NB4 (cell line): ENCODE measurements around the gene LRRTM4.

Experiments
- DNase-seq: peaks from one replicate; pipeline ENCODE4 v3.0.0; 2010; ENCODE audit warnings: low read depth
- H3K4me3 ChIP-seq: one replicate; pipeline ENCODE4 v1.5.1; 2011; ENCODE audit warnings: mild to moderate bottlenecking, low read depth, low read length, moderate library complexity
- MYC ChIP-seq: IDR thresholded peaks from 2 replicates; pipeline ENCODE4 v1.6.1; 2011; ENCODE audit warnings: low read depth, low read length
- POLR2A ChIP-seq: IDR thresholded peaks from 2 replicates; pipeline ENCODE4 v1.6.1; 2011; ENCODE audit warnings: mild to moderate bottlenecking; ENCODE audit not compliant: insufficient read length; ENCODE audit errors: extremely low read depth
- TF ChIP-seq, protein P1 (sequence below): IDR thresholded peaks from 2 replicates; pipeline ENCODE4 v1.6.1; 2011; ENCODE audit warnings: low read depth, low read length
- TF ChIP-seq, protein P2 (sequence below): IDR thresholded peaks from one replicate; pipeline ENCODE4 v1.5.1; 2012; ENCODE audit warnings: low read depth, low read length

The LRRTM4 gene

DNA sequence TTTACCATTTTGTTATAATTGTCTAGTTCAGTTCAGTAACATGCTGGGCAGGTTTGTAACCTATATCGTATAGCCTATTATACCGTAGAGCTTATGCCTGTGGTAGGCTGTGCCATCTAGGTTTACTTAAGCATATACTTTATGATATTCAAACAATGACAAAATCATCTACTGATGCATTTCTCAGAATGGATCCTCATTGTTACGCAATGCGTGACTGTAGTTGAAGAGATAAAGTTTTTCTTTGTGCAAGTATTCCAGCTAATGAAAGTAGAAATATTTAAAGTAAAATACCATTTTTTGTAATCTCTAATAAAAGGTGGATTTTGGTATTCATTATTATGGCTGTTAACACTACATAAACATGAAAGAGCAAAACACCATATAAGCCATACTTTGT, 100.2 kb downstream of the LRRTM4 start:
- DNase-seq = no peak
- TF ChIP-seq POLR2A (no peak), MYC (no peak)
- TF ChIP-seq, protein P1, sequence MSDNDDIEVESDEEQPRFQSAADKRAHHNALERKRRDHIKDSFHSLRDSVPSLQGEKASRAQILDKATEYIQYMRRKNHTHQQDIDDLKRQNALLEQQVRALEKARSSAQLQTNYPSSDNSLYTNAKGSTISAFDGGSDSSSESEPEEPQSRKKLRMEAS = no peak
- TF ChIP-seq, protein P2, sequence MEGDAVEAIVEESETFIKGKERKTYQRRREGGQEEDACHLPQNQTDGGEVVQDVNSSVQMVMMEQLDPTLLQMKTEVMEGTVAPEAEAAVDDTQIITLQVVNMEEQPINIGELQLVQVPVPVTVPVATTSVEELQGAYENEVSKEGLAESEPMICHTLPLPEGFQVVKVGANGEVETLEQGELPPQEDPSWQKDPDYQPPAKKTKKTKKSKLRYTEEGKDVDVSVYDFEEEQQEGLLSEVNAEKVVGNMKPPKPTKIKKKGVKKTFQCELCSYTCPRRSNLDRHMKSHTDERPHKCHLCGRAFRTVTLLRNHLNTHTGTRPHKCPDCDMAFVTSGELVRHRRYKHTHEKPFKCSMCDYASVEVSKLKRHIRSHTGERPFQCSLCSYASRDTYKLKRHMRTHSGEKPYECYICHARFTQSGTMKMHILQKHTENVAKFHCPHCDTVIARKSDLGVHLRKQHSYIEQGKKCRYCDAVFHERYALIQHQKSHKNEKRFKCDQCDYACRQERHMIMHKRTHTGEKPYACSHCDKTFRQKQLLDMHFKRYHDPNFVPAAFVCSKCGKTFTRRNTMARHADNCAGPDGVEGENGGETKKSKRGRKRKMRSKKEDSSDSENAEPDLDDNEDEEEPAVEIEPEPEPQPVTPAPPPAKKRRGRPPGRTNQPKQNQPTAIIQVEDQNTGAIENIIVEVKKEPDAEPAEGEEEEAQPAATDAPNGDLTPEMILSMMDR = no peak

DNA sequence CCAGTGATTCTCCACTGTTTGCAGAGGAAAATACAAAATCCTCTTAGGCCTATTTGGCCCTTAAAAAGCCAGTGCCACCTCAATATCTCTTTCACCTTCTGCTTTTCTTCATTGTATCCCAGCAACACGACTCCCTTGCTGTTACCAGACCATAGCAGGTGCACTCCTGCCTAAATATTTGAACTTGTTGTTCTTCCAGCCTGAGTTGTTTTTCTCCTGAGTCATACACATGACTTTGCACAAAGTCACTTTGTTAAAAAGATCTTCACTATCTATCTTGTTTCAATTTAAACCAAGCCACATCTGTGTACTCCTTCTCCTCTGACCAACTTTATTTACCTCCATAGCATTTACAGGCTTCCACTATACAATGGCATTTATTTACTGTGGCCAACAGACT, 103.6 kb downstream of the LRRTM4 start:
- no peak for DNase-seq
- H3K4me3 ChIP-seq = no peak overlapping the region
- TF ChIP-seq, protein P1 = no peak
- TF ChIP-seq, protein P2 = no peak
- TF ChIP-seq MYC (no peak), POLR2A (no peak)

More for the DNA sequence above, 100.2 kb downstream of the LRRTM4 start:
- no peak overlapping the region for H3K4me3 ChIP-seq

DNA sequence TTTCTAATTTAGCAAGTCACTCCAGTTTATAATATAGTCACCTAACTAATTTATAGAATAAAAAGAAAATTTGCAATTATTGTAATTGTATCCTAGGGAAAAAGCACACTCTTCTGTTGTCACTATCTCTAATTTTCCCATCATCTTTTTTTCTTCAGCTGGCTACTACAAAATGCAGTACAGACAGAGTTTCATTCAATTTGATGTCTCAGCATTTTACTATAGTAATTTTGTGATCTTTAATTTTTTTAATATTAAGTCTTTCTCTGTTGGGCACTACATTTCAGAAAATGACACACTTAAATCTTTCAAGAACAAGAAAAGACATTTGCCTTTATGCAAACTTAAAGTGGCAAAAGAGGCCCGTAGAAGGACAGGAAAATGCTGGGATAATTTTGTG, 118.0 kb downstream of the LRRTM4 start:
- no peak overlapping the region for H3K4me3 ChIP-seq
- no peak for DNase-seq
- TF ChIP-seq, protein P1 = no peak

DNA sequence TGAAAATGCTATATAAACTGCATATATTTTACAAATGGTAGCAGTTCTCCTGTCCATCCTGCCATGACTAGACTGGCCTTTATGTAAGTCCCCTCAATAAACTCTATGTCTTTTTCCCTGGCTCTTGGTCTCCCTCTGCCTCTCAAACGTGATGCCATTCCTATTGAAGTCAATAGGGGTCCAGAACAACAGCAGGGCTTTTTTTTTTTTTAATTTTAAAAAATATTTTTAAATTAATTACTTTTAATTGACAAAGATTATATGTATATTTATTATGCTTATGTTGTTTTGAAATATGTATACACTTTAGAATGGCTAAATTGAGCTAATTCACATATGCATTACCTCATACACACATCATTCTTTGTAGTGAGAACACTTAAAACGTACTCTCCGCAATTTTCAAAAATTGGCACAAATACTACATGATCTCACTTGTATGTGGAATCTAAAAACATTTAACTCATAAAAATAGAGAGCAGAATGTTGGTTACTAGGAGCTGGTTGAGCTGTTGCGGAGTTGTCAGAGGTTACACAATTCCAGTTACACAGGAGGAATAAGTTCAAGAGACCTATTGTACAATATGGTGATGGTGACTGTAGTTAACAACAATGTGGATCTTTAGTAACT, 123.1 kb downstream of the LRRTM4 start:
- no peak for DNase-seq
- TF ChIP-seq MYC = no peak
- TF ChIP-seq, protein P1 = no peak
- TF ChIP-seq POLR2A = no peak
- TF ChIP-seq, protein P2 = no peak
- no peak overlapping the region for H3K4me3 ChIP-seq

DNA sequence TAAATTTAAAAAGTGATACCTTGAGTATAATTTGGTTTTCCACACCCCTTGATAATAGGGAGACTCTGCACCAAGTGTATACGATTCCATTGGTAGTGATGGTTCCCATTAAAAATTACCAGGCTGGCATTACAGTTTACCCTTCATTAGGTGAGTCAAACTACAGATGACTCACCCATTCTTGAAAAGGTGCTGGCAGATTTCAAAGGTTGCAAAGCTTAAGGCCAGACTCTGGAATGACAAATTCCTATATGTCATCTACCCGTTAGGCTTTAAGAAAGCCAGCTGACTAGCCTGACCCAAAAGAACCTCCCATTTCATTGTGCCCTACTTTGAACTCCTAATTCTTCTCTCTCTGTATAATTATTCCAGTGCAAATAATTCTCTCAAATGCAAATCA, 124.4 kb downstream of the LRRTM4 start:
- H3K4me3 ChIP-seq = no peak overlapping the region
- DNase-seq = no peak
- TF ChIP-seq, protein P2 = no peak
- TF ChIP-seq, protein P1 = no peak
- TF ChIP-seq MYC (no peak), POLR2A (no peak)

DNA sequence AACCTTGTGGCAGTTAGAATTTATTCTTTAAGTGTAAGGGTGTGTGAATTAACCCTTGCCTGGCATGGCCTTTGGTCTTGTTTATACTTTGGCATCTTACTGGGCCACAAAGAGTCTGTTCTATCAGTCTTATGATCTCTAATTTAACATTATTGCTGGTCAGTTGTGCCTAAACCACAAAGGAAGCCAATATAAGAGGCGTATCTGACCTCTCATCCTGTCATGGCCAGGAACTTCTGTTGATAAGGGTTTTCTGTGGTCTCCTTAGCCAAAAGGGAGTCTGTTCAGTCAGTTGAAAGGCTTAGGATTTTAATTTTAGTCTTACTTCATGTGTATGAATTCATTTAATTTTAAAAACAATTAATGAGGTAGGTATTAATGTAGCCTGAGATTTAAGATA, 127.2 kb downstream of the LRRTM4 start:
- TF ChIP-seq MYC (no peak), POLR2A (no peak)
- TF ChIP-seq, protein P2 = no peak
- TF ChIP-seq, protein P1 = no peak
- no peak overlapping the region for H3K4me3 ChIP-seq
- DNase-seq = no peak
